OCI-LY7 (cell line): ENCODE data around the gene IVNS1ABP. TPM values are rescaled to one million over a fixed set of nuclear protein-coding genes. Genes with fewer than 3 reads are reported as not detected.

Source experiments
- BruUV-seq: library from RNA; stranded (reverse); fragments of 400-500 nt; replicated peaks from 2 replicates; lab custom pipeline; 2021; lab: Mats Ljungman, UMichigan
- CTCF ChIA-PET: fragments of 300-600 bp; sonication (Branson Sonifier 250); formaldehyde crosslinking; loops from one replicate; lab custom pipeline; 2022; ENCODE audit warnings: antibody characterized with exemption; ENCODE audit not compliant: unreplicated experiment; lab: Charles Lee
- POLR2A ChIA-PET: fragments of 300-600 bp; sonication (Branson Sonifier 250); formaldehyde crosslinking; loops from one replicate; lab custom pipeline; 2022; ENCODE audit warnings: antibody characterized with exemption; lab: Charles Lee
- DNase-seq: peaks from one replicate; pipeline ENCODE4 v3.0.0-alpha.2; 2015; ENCODE audit warnings: low spot score
- H2AFZ ChIP-seq: fragments of 200-600 bp; sonication (generic), shearing (Covaris generic); 2 replicates; pipeline ENCODE4 v1.6.1; 2014; ENCODE audit warnings: mild to moderate bottlenecking, antibody characterized with exemption, low read length, moderate library complexity
- H3K27ac ChIP-seq: fragments of 200-600 bp; sonication (generic); 2 replicates; pipeline ENCODE4 v1.5.1; 2014; ENCODE audit warnings: mixed run types, low read depth, mild to moderate bottlenecking, moderate library complexity, low read length, inconsistent platforms; ENCODE audit not compliant: poor library complexity, severe bottlenecking
- H3K36me3 ChIP-seq: fragments of 200-600 bp; sonication (generic); 2 replicates; pipeline ENCODE4 v1.6.1; 2014; ENCODE audit warnings: mild to moderate bottlenecking, antibody characterized with exemption, low read length, moderate library complexity, mixed read lengths; ENCODE audit not compliant: insufficient read depth
- H3K4me1 ChIP-seq: fragments of 200-600 bp; sonication (generic); 2 replicates; pipeline ENCODE4 v1.5.1; 2014; ENCODE audit warnings: mild to moderate bottlenecking, low read length; ENCODE audit not compliant: insufficient read depth, poor library complexity, severe bottlenecking
- H3K4me2 ChIP-seq: fragments of 200-600 bp; sonication (generic); 2 replicates; pipeline ENCODE4 v1.6.1; 2014; ENCODE audit warnings: mild to moderate bottlenecking, low read length
- H3K4me3 ChIP-seq: fragments of 200-600 bp; sonication (generic); 2 replicates; pipeline ENCODE4 v1.5.1; 2014; ENCODE audit warnings: mild to moderate bottlenecking, low read depth, low read length; ENCODE audit not compliant: poor library complexity, severe bottlenecking
- H3K79me2 ChIP-seq: fragments of 200-600 bp; sonication (generic); 2 replicates; pipeline ENCODE4 v1.6.1; 2016; ENCODE audit warnings: low read depth, mild to moderate bottlenecking, low read length, moderate library complexity, mixed read lengths; ENCODE audit not compliant: insufficient read depth
- H3K9me2 ChIP-seq: fragments of 200-600 bp; sonication (generic); 2 replicates; pipeline ENCODE4 v1.6.1; 2016; ENCODE audit warnings: mild to moderate bottlenecking, low read length, mixed read lengths; ENCODE audit not compliant: insufficient read depth
- H3K9me3 ChIP-seq: fragments of 200-600 bp; sonication (generic); 2 replicates; pipeline ENCODE4 v1.6.1; 2014; ENCODE audit warnings: mild to moderate bottlenecking, mixed run types, low read length, mixed read lengths
- H4K20me1 ChIP-seq: fragments of 200-600 bp; sonication (generic); 2 replicates; pipeline ENCODE4 v1.6.1; 2014; ENCODE audit warnings: mild to moderate bottlenecking, antibody characterized with exemption, low read length, moderate library complexity, mixed read lengths; ENCODE audit not compliant: insufficient read depth
- EZH2phosphoT487 ChIP-seq: fragments of 200-600 bp; sonication (generic); IDR thresholded peaks from 2 replicates; pipeline ENCODE4 v1.6.1; 2018; ENCODE audit warnings: low read depth, borderline replicate concordance, mild to moderate bottlenecking, mixed run types, antibody characterized with exemption, low read length, moderate library complexity, mixed read lengths
- intact Hi-C: fragments of 100-400 bp; cut with micrococcal nuclease; formaldehyde crosslinking; loops from one replicate; pipeline ENCODE4 v1.10.0; 2022; ENCODE audit not compliant: unreplicated experiment
- total RNA-seq, 2 experiments: library from RNA; depleted of rRNA in 1 of 2; stranded (reverse); fragments of >200 nt in 1 of 2; shearing (Covaris generic) in 1 of 2; gene quantifications; 2 replicates each; pipeline ENCODE4 v1.2.3, GENCODE V29; 2014 to 2022
- TF ChIP-seq, protein P1 (sequence below): fragments of 200-600 bp; sonication (generic); conservative IDR thresholded peaks from 2 replicates; pipeline ENCODE4 v1.5.1; 2014; ENCODE audit warnings: mild to moderate bottlenecking, antibody characterized with exemption, low read length, moderate library complexity, mixed read lengths

Gene IVNS1ABP
- total RNA-seq, 2 experiments from 2014 or later: 54.0 to 74.0 TPM

- Histone ChIP-seq H4K20me1 (no peaks in the 10 kb centered on the region), H3K9me2 (no peaks in the 10 kb centered on the region), H3K27ac (no peak overlapping the region), H3K9me3 (no peaks in the 10 kb centered on the region), H2AFZ (no peak overlapping the region), H3K36me3 (peaks cover 99% of the 10 kb centered on the region), H3K4me2 (no peak overlapping the region), H3K79me2 (no peaks in the 10 kb centered on the region), H3K4me3 (no peak overlapping the region), H3K4me1 (no peaks in the 10 kb centered on the region)
- TF ChIP-seq EZH2phosphoT487: no peak
- TF ChIP-seq, protein P1, sequence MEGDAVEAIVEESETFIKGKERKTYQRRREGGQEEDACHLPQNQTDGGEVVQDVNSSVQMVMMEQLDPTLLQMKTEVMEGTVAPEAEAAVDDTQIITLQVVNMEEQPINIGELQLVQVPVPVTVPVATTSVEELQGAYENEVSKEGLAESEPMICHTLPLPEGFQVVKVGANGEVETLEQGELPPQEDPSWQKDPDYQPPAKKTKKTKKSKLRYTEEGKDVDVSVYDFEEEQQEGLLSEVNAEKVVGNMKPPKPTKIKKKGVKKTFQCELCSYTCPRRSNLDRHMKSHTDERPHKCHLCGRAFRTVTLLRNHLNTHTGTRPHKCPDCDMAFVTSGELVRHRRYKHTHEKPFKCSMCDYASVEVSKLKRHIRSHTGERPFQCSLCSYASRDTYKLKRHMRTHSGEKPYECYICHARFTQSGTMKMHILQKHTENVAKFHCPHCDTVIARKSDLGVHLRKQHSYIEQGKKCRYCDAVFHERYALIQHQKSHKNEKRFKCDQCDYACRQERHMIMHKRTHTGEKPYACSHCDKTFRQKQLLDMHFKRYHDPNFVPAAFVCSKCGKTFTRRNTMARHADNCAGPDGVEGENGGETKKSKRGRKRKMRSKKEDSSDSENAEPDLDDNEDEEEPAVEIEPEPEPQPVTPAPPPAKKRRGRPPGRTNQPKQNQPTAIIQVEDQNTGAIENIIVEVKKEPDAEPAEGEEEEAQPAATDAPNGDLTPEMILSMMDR: no peak
- no TSS peak for BruUV-seq
- CTCF ChIA-PET: no interaction called here
- intact Hi-C loops: loop anchor here (10.0 kb wide), 1 partner anchor 1045 kb away; no protein-coding TSS in a partner anchor
- POLR2A ChIA-PET: interaction anchor here (0.7 to 2.3 kb wide), 3 partner anchors 8 to 19 kb away, joined by 3 to 7 read pairs (median 5); no protein-coding TSS in a partner anchor
- DNase-seq: no peak
These were observed 16.9 kb downstream of the IVNS1ABP start for GRCh38 chr1:185300152-185300551.

DNA sequence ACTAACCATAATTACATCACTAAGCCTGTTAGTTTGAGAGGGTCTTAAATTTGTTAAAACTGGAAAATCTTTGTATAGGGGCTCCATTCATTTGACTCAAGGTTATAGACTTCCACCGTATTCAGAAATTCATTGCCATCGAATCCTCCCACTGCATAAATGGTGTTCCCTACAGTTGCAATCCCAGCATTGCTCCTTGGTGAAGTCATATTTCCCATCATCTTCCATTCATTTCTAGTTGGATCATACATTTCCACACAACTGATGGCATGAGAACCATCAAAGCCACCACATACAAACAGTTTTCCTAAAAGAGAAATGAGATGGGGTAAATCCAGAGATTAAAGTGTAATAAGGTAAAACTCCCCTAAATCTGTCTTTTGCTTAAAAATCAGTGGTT, 19.1 kb downstream of the IVNS1ABP start:
- Histone ChIP-seq H3K4me3 (no peak overlapping the region), H2AFZ (no peak overlapping the region), H3K4me2 (no peak overlapping the region), H3K9me2 (no peaks in the 10 kb centered on the region), H3K36me3 (peaks cover 97% of the 10 kb centered on the region), H3K79me2 (no peaks in the 10 kb centered on the region), H4K20me1 (no peaks in the 10 kb centered on the region), H3K9me3 (no peaks in the 10 kb centered on the region), H3K27ac (no peak overlapping the region), H3K4me1 (no peaks in the 10 kb centered on the region)
- no peak for DNase-seq
- CTCF ChIA-PET: no interaction called here
- TF ChIP-seq, protein P1: no peak
- TF ChIP-seq EZH2phosphoT487: no peak
- POLR2A ChIA-PET: interaction anchor here (0.6 to 1.2 kb wide), 2 partner anchors 9 to 1085 kb away, joined by 3 to 4 read pairs; no protein-coding TSS in a partner anchor
- no TSS peak for BruUV-seq
- intact Hi-C loops: no loop called here

DNA sequence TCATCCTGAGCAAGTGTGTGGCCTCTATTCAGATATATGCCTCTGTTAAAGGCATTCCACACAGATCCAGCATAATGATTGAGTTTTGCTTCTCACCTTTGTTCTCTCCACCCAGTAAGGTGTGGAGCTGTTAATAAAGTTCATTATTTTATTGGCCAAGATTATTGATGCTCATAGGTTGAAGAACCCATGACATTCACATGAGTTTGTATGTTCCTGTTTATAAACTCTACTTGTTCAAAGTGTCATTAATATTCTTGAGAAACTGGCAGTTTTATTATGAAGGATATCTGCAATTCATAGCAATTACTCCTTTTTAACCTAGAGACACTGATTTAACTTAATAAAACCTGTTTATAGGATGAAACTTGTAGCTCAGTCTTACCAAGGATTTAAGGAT, 22.0 kb downstream of the IVNS1ABP start:
- H3K4me1 ChIP-seq: no peaks in the 10 kb centered on the region
- no peak overlapping the region for H3K4me2 ChIP-seq
- no peak overlapping the region for H2AFZ ChIP-seq
- no peak for DNase-seq
- no TSS peak for BruUV-seq
- no peak overlapping the region for H3K4me3 ChIP-seq
- no peak for TF ChIP-seq EZH2phosphoT487
- TF ChIP-seq, protein P1: no peak
- H4K20me1 ChIP-seq: no peaks in the 10 kb centered on the region
- CTCF ChIA-PET: no interaction called here
- POLR2A ChIA-PET: interaction anchor here (0.7 to 1.1 kb wide), 3 partner anchors 32 to 1035 kb away, joined by 3 read pairs; no protein-coding TSS in a partner anchor
- intact Hi-C loops: no loop called here
- no peak overlapping the region for H3K27ac ChIP-seq
- H3K79me2 ChIP-seq: no peaks in the 10 kb centered on the region
- H3K9me2 ChIP-seq: no peaks in the 10 kb centered on the region
- peaks cover 69% of the 10 kb centered on the region for H3K36me3 ChIP-seq
- no peaks in the 10 kb centered on the region for H3K9me3 ChIP-seq
